ENCODE data around the gene ZIC4. TPM values are rescaled to one million over a fixed set of nuclear protein-coding genes. Genes with fewer than 3 reads are reported as not detected.

The ZIC4 gene
- polyA plus RNA-seq, 3 donors, result not detected

DNA sequence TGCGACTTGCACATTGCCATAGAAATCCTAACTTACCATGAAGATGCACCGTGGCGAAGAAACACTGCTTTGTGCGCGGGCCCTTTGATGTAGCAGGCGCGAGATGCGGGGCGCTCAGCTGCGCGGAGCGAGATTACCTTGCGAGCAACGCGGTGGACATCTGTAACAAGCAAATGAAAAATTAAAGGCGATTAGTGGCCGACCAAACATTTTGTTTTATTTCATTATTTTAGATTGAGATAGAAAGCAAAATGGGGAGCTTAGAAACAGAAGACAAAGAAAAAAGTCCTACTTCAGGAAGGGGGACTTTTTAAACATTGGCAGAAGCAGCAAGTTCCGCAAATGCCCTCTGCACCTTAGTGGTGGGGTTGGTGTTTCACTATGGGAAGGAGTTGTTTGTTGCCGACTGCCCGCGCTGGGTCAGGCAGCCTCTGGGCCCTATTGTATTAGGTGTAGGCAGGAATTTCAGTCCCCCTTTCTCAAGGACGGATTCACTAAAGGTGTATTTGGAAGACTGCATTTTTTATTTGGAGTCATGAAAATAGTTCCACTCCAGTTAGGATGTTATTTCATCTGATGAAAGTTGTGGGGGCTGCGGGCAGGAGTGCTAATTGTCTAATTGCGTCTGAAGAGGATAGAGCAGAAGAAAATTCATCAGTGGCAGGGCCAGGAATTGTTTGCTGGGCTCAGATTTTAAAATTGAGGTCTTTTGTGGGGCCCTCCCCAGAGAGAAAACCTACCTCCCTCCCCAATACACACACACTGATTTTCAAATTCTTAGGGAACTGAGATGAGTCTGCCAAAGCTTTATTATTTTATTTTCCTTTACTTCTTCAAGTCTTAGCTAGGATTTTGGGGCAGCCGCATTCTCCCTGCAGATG is 17.4 kb downstream of the ZIC4 start:
- H3K79me2 ChIP-seq (ENCODE audit: insufficient read depth, low read length), result no peaks in the 10 kb centered on the region
- peaks cover 2% of the 10 kb centered on the region for H3K4me1 Mint-ChIP-seq
- H3K4me2 ChIP-seq (replicated peaks; ENCODE audit: extremely low read depth, low read length, poor library complexity, severe bottlenecking), result no peak overlapping the region
- intact Hi-C loops (cut with micrococcal nuclease), result no loop called here
- H3K27ac ChIP-seq (ENCODE audit: low read depth in 1 of 2, low read length in 2 of 2), result no peak overlapping the region
- H3K4me1 ChIP-seq (ENCODE audit: control insufficient read depth in 1 of 2, insufficient read depth in 2 of 2, low read length in 2 of 2), result no peaks in the 10 kb centered on the region
- peaks cover 87 to 100% of the 10 kb centered on the region in 2 donors for H3K27me3 ChIP-seq (ENCODE audit: control insufficient read depth in 2 of 2, insufficient read depth in 2 of 2, low read length in 2 of 2)
- H3K4me3 Mint-ChIP-seq, result peak overlapping the region in 1 of 2 donors; percentile 83
- H3K9ac ChIP-seq (ENCODE audit: insufficient read depth, low read length, poor library complexity, severe bottlenecking), result no peak overlapping the region
- no peaks in the 10 kb centered on the region for H3K36me3 ChIP-seq (replicated peaks in 1 of 2; ENCODE audit: control insufficient read depth in 1 of 2, insufficient read depth in 2 of 2, low read length in 2 of 2)
- 4% methylated on average over 14 of the region's 25 CpGs for WGBS (ENCODE audit: insufficient coverage)
- peaks cover 97 to 100% (median 98%) of the 10 kb centered on the region in 3 donors for H3K27me3 Mint-ChIP-seq (ENCODE audit: low read depth in 3 of 3)
- H3K9me3 ChIP-seq (replicated peaks in 1 of 2; ENCODE audit: control insufficient read depth in 1 of 2, insufficient read depth in 1 of 2, low read length in 2 of 2), result peaks cover 42 to 86% of the 10 kb centered on the region in 2 donors
- no peak overlapping the region for H3K4me3 ChIP-seq (replicated peaks in 1 of 3; ENCODE audit: low read depth in 2 of 3, low read length in 3 of 3)
- no peak for DNase-seq
- no peak overlapping the region for H2AFZ ChIP-seq (ENCODE audit: insufficient read depth, low read depth, low read length, poor library complexity, severe bottlenecking)
- H3K9me3 Mint-ChIP-seq, result peaks cover 24 to 87% (median 74%) of the 10 kb centered on the region in 7 donors
- H3K36me3 Mint-ChIP-seq, result peaks cover 6 to 11% of the 10 kb centered on the region in 2 donors
- TF ChIP-seq, protein P1, sequence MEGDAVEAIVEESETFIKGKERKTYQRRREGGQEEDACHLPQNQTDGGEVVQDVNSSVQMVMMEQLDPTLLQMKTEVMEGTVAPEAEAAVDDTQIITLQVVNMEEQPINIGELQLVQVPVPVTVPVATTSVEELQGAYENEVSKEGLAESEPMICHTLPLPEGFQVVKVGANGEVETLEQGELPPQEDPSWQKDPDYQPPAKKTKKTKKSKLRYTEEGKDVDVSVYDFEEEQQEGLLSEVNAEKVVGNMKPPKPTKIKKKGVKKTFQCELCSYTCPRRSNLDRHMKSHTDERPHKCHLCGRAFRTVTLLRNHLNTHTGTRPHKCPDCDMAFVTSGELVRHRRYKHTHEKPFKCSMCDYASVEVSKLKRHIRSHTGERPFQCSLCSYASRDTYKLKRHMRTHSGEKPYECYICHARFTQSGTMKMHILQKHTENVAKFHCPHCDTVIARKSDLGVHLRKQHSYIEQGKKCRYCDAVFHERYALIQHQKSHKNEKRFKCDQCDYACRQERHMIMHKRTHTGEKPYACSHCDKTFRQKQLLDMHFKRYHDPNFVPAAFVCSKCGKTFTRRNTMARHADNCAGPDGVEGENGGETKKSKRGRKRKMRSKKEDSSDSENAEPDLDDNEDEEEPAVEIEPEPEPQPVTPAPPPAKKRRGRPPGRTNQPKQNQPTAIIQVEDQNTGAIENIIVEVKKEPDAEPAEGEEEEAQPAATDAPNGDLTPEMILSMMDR (IDR thresholded peaks at IDR 0.05), result no peak
- H3K27ac Mint-ChIP-seq, result peak overlapping the region in 1 of 7 donors; percentile 37
- H4K20me1 ChIP-seq (ENCODE audit: insufficient read depth, low read length), result no peaks in the 10 kb centered on the region

DNA sequence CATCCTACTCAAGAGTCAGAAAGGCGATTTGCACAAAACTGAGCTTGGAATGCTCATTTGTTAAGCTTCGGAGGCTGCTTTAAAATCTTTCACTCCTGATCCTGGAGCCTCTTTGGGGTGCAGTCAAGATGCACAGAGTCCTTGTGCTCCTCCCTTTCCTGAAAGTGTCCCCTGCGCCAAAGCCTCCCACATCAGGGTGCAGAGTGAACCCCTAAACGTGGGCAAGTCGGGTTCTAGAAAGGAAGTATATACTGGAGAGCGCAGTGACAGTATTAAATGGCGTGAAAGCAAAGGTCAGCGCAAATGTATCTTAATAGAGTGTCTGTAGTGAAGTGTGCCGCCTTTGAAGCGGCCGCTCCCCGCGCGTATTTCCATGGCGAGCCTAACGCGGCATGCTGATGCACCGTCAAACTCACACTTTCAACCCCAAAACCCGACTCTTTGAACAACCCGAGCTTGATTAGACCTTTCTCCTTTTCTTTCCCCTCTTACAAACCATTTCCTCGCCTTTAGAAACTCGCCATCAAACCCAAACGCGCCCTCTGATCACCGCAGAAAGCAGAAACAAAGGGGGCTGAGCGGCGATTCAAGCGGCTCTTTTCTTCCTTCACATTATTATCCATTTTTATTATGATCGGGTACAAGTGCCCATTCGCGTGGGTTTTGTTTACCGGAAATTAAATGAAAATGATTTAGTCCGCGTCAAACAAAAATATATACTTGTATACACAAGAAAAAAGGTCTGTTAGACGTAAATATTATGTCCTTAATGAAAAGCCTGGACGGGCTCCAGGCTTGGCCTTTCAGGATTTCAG is 18.3 kb downstream of the ZIC4 start:
- Histone ChIP-seq H3K4me3 (replicated peaks in 1 of 3; ENCODE audit: low read depth in 2 of 3, low read length in 3 of 3) (no peak overlapping the region), H3K9me3 (replicated peaks in 1 of 2; ENCODE audit: control insufficient read depth in 1 of 2, insufficient read depth in 1 of 2, low read length in 2 of 2) (peaks cover 42 to 84% of the 10 kb centered on the region in 2 donors), H2AFZ (ENCODE audit: insufficient read depth, low read depth, low read length, poor library complexity, severe bottlenecking) (no peak overlapping the region), H3K27me3 (ENCODE audit: control insufficient read depth in 2 of 2, insufficient read depth in 2 of 2, low read length in 2 of 2) (peaks cover 92 to 100% of the 10 kb centered on the region in 2 donors), H3K79me2 (ENCODE audit: insufficient read depth, low read length) (no peaks in the 10 kb centered on the region), H3K9ac (ENCODE audit: insufficient read depth, low read length, poor library complexity, severe bottlenecking) (no peak overlapping the region), H3K36me3 (replicated peaks in 1 of 2; ENCODE audit: control insufficient read depth in 1 of 2, insufficient read depth in 2 of 2, low read length in 2 of 2) (no peaks in the 10 kb centered on the region), H3K4me2 (replicated peaks; ENCODE audit: extremely low read depth, low read length, poor library complexity, severe bottlenecking) (no peak overlapping the region), H3K4me1 (ENCODE audit: control insufficient read depth in 1 of 2, insufficient read depth in 2 of 2, low read length in 2 of 2) (no peaks in the 10 kb centered on the region), H4K20me1 (ENCODE audit: insufficient read depth, low read length) (no peaks in the 10 kb centered on the region), H3K27ac (ENCODE audit: low read depth in 1 of 2, low read length in 2 of 2) (no peak overlapping the region)
- intact Hi-C loops (cut with micrococcal nuclease), result no loop called here
- TF ChIP-seq, protein P1 (IDR thresholded peaks at IDR 0.05), result no peak
- peaks cover 24 to 82% (median 71%) of the 10 kb centered on the region in 7 donors for H3K9me3 Mint-ChIP-seq
- H3K4me1 Mint-ChIP-seq, result no peaks in the 10 kb centered on the region
- peak overlapping the region in 1 of 2 donors; percentile 83 for H3K4me3 Mint-ChIP-seq
- DNase-seq, result no peak
- H3K36me3 Mint-ChIP-seq, result peaks cover 6 to 9% of the 10 kb centered on the region in 2 donors
- H3K27me3 Mint-ChIP-seq (ENCODE audit: low read depth in 3 of 3), result peaks cover 97 to 100% (median 98%) of the 10 kb centered on the region in 3 donors
- H3K27ac Mint-ChIP-seq, result no peak overlapping the region
- WGBS (ENCODE audit: insufficient coverage), result 7% methylated on average over 15 of the region's 36 CpGs

All from CD14-positive monocyte (primary cell).